ENCODE data around the gene TLL1.

TLL1 gene

GRCh38 chr4:166067915-166068314 is 194.9 kb downstream of the TLL1 start:
- FAIRE-seq (no peak), DNase-seq (ENCODE audit: insufficient read length) (no peak)
- no peak for TF ChIP-seq POLR2A (IDR thresholded peaks at IDR 0.05; ENCODE audit: low read depth, low read length)
- no peak for TF ChIP-seq POLR2AphosphoS5 (IDR thresholded peaks at IDR 0.05; ENCODE audit: low read depth, low read length)
- no peak for TF ChIP-seq TAF1 (IDR thresholded peaks at IDR 0.05; ENCODE audit: borderline replicate concordance, low read depth, low read length)

- FAIRE-seq: no peak
Observed at GRCh38 chr4:166073783-166074182, 200.7 kb downstream of the TLL1 start.

GRCh38 chr4:166075599-166075998 is 202.6 kb downstream of the TLL1 start:
- TF ChIP-seq POLR2AphosphoS5 (IDR thresholded peaks at IDR 0.05; ENCODE audit: low read depth, low read length) (no peak), TAF1 (IDR thresholded peaks at IDR 0.05; ENCODE audit: borderline replicate concordance, low read depth, low read length) (no peak), POLR2A (IDR thresholded peaks at IDR 0.05; ENCODE audit: low read depth, low read length) (no peak)
- DNase-seq (ENCODE audit: insufficient read length) (no peak), FAIRE-seq (no peak)

More at GRCh38 chr4:166073783-166074182, 200.7 kb downstream of the TLL1 start:
- TF ChIP-seq POLR2A (IDR thresholded peaks at IDR 0.05; ENCODE audit: low read depth, low read length) (no peak), POLR2AphosphoS5 (IDR thresholded peaks at IDR 0.05; ENCODE audit: low read depth, low read length) (no peak), TAF1 (IDR thresholded peaks at IDR 0.05; ENCODE audit: borderline replicate concordance, low read depth, low read length) (no peak)
- DNase-seq (ENCODE audit: insufficient read length): no peak

GRCh38 chr4:166077782-166078181 is 204.7 kb downstream of the TLL1 start:
- no peak for DNase-seq (ENCODE audit: insufficient read length)
- TF ChIP-seq POLR2AphosphoS5 (IDR thresholded peaks at IDR 0.05; ENCODE audit: low read depth, low read length) (no peak), TAF1 (IDR thresholded peaks at IDR 0.05; ENCODE audit: borderline replicate concordance, low read depth, low read length) (no peak), POLR2A (IDR thresholded peaks at IDR 0.05; ENCODE audit: low read depth, low read length) (no peak)
- FAIRE-seq: no peak

GRCh38 chr4:166078383-166078782 is 205.3 kb downstream of the TLL1 start:
- DNase-seq (ENCODE audit: insufficient read length) (no peak), FAIRE-seq (no peak)
- TF ChIP-seq POLR2A (IDR thresholded peaks at IDR 0.05; ENCODE audit: low read depth, low read length) (no peak), TAF1 (IDR thresholded peaks at IDR 0.05; ENCODE audit: borderline replicate concordance, low read depth, low read length) (no peak), POLR2AphosphoS5 (IDR thresholded peaks at IDR 0.05; ENCODE audit: low read depth, low read length) (no peak)

- no peak for DNase-seq (ENCODE audit: insufficient read length)
- no peak for TF ChIP-seq POLR2AphosphoS5 (IDR thresholded peaks at IDR 0.05; ENCODE audit: low read depth, low read length)
- no peak for TF ChIP-seq POLR2A (IDR thresholded peaks at IDR 0.05; ENCODE audit: low read depth, low read length)
- no peak for TF ChIP-seq TAF1 (IDR thresholded peaks at IDR 0.05; ENCODE audit: borderline replicate concordance, low read depth, low read length)
- FAIRE-seq: no peak
Observed at GRCh38 chr4:166078955-166079354, 205.9 kb downstream of the TLL1 start.

GRCh38 chr4:166087569-166087968 is 214.5 kb downstream of the TLL1 start:
- TF ChIP-seq TAF1 (IDR thresholded peaks at IDR 0.05; ENCODE audit: borderline replicate concordance, low read depth, low read length) (no peak), POLR2A (IDR thresholded peaks at IDR 0.05; ENCODE audit: low read depth, low read length) (no peak), POLR2AphosphoS5 (IDR thresholded peaks at IDR 0.05; ENCODE audit: low read depth, low read length) (no peak)
- FAIRE-seq (no peak), DNase-seq (ENCODE audit: insufficient read length) (no peak)

- FAIRE-seq (no peak), DNase-seq (ENCODE audit: insufficient read length) (no peak)
- TF ChIP-seq TAF1 (IDR thresholded peaks at IDR 0.05; ENCODE audit: borderline replicate concordance, low read depth, low read length) (no peak), POLR2AphosphoS5 (IDR thresholded peaks at IDR 0.05; ENCODE audit: low read depth, low read length) (no peak), POLR2A (IDR thresholded peaks at IDR 0.05; ENCODE audit: low read depth, low read length) (no peak)
Observed at GRCh38 chr4:166088576-166088975, 215.5 kb downstream of the TLL1 start.

- DNase-seq (ENCODE audit: insufficient read length) (no peak), FAIRE-seq (no peak)
- TF ChIP-seq TAF1 (IDR thresholded peaks at IDR 0.05; ENCODE audit: borderline replicate concordance, low read depth, low read length): no peak
- no peak for TF ChIP-seq POLR2AphosphoS5 (IDR thresholded peaks at IDR 0.05; ENCODE audit: low read depth, low read length)
- TF ChIP-seq POLR2A (IDR thresholded peaks at IDR 0.05; ENCODE audit: low read depth, low read length): no peak
Observed at GRCh38 chr4:166091146-166091545, 218.1 kb downstream of the TLL1 start.

- TF ChIP-seq POLR2A (IDR thresholded peaks at IDR 0.05; ENCODE audit: low read depth, low read length) (no peak), TAF1 (IDR thresholded peaks at IDR 0.05; ENCODE audit: borderline replicate concordance, low read depth, low read length) (no peak), POLR2AphosphoS5 (IDR thresholded peaks at IDR 0.05; ENCODE audit: low read depth, low read length) (no peak)
- DNase-seq (ENCODE audit: insufficient read length) (no peak), FAIRE-seq (peak; percentile 21)
Observed at GRCh38 chr4:166091912-166092510, 219.0 kb downstream of the TLL1 start.

- DNase-seq (ENCODE audit: insufficient read length) (no peak), FAIRE-seq (no peak)
- TF ChIP-seq TAF1 (IDR thresholded peaks at IDR 0.05; ENCODE audit: borderline replicate concordance, low read depth, low read length) (no peak), POLR2AphosphoS5 (IDR thresholded peaks at IDR 0.05; ENCODE audit: low read depth, low read length) (no peak)
Observed at GRCh38 chr4:166092797-166093290, 219.8 kb downstream of the TLL1 start.

- DNase-seq (ENCODE audit: insufficient read length): no peak
- TF ChIP-seq POLR2A (IDR thresholded peaks at IDR 0.05; ENCODE audit: low read depth, low read length): no peak
- no peak for TF ChIP-seq POLR2AphosphoS5 (IDR thresholded peaks at IDR 0.05; ENCODE audit: low read depth, low read length)
- TF ChIP-seq TAF1 (IDR thresholded peaks at IDR 0.05; ENCODE audit: borderline replicate concordance, low read depth, low read length): no peak
- FAIRE-seq: no peak
Observed at GRCh38 chr4:166104623-166105022, 231.6 kb downstream of the TLL1 start.
